Immature natural killer cell (primary cell): Measurements from ENCODE around the gene ENO1. TPM values are rescaled to one million over a fixed set of nuclear protein-coding genes. Genes with fewer than 3 reads are reported as not detected.
"Not testable (repeated sequence)": the region's sequence is repeated elsewhere in the genome, so short reads cannot be mapped to it uniquely, and the experiment has no call there.

Source experiments
- DNase-seq, 3 donors: peaks; one replicate each; pipeline ENCODE4 v3.0.0; 2022; ENCODE audit warnings: mixed read lengths in 1 of 3
- H3K27ac Mint-ChIP-seq, 6 donors: one replicate each; pipeline ENCODE4 v1.8.0; 2020; ENCODE audit warnings: mixed read lengths in 6 of 6, mild to moderate bottlenecking in 5 of 6, inconsistent platforms in 4 of 6, moderate library complexity in 3 of 6
- H3K27me3 Mint-ChIP-seq, 3 donors: one replicate each; pipeline ENCODE4 v1.8.0; 2020 to 2021; ENCODE audit warnings: low read depth in 3 of 3, mild to moderate bottlenecking in 3 of 3, mixed read lengths in 3 of 3, moderate library complexity in 3 of 3, inconsistent platforms in 1 of 3
- H3K36me3 Mint-ChIP-seq, 3 donors: one replicate each; pipeline ENCODE4 v1.8.0; 2020; ENCODE audit warnings: mixed read lengths in 3 of 3, inconsistent platforms in 2 of 3, mild to moderate bottlenecking in 2 of 3
- H3K4me1 Mint-ChIP-seq, 2 donors: one replicate each; pipeline ENCODE4 v1.8.0; 2020; ENCODE audit warnings: inconsistent platforms in 2 of 2, mild to moderate bottlenecking in 2 of 2, mixed read lengths in 2 of 2, moderate library complexity in 1 of 2
- H3K4me3 Mint-ChIP-seq, 5 donors: one replicate each; pipeline ENCODE4 v1.8.0; 2020; ENCODE audit warnings: mild to moderate bottlenecking in 5 of 5, mixed read lengths in 5 of 5, inconsistent platforms in 3 of 5, moderate library complexity in 3 of 5
- H3K9me3 Mint-ChIP-seq, 6 donors: one replicate each; pipeline ENCODE4 v1.8.0; 2020; ENCODE audit warnings: mild to moderate bottlenecking in 6 of 6, mixed read lengths in 6 of 6, inconsistent platforms in 4 of 6, moderate library complexity in 3 of 6
- polyA plus RNA-seq, 3 donors: library from polyadenylated mRNA; unstranded; fragments of 300-500 nt; fragmentation: Illumina TruSeq; gene quantifications; one replicate each; pipeline ENCODE4 v1.2.3, GENCODE V29; 2021

The ENO1 gene
- polyA plus RNA-seq, 3 donors from 2014 or later = 856 to 982 (median 955) TPM

GRCh38 chr1:8905582-8906191 lies 27.2 kb upstream of the ENO1 start:
- peaks cover 0 to 2% (median 2%) of the 10 kb centered on the region in 3 donors for H3K27me3 Mint-ChIP-seq
- DNase-seq = no peak
- no peaks in the 10 kb centered on the region for H3K36me3 Mint-ChIP-seq
- no peaks in the 10 kb centered on the region for H3K9me3 Mint-ChIP-seq
- H3K27ac Mint-ChIP-seq = no peak overlapping the region
- H3K4me1 Mint-ChIP-seq = no peaks in the 10 kb centered on the region
- H3K4me3 Mint-ChIP-seq = no peak overlapping the region

GRCh38 chr1:8903908-8904650 lies 25.6 kb upstream of the ENO1 start:
- Mint-ChIP-seq H3K9me3 (no peaks in the 10 kb centered on the region), H3K27ac (no peak overlapping the region), H3K27me3 (peaks cover 0 to 2% (median 2%) of the 10 kb centered on the region in 3 donors), H3K36me3 (no peaks in the 10 kb centered on the region), H3K4me3 (no peak overlapping the region), H3K4me1 (no peaks in the 10 kb centered on the region)
- no peak for DNase-seq

- Mint-ChIP-seq H3K4me1 (peaks cover 3 to 5% of the 10 kb centered on the region in 2 donors), H3K27me3 (peaks cover 2 to 4% (median 3%) of the 10 kb centered on the region in 3 donors), H3K9me3 (no peaks in the 10 kb centered on the region), H3K4me3 (no peak overlapping the region), H3K36me3 (no peaks in the 10 kb centered on the region), H3K27ac (no peak overlapping the region)
- no peak for DNase-seq
These were observed 24.9 kb upstream of the ENO1 start for GRCh38 chr1:8903410-8903809.

GRCh38 chr1:8902765-8903164 lies 24.3 kb upstream of the ENO1 start:
- Mint-ChIP-seq H3K36me3 (no peaks in the 10 kb centered on the region), H3K9me3 (no peaks in the 10 kb centered on the region), H3K27me3 (peaks cover 0 to 4% (median 3%) of the 10 kb centered on the region in 3 donors), H3K4me3 (no peak overlapping the region), H3K4me1 (peaks cover 3 to 6% of the 10 kb centered on the region in 2 donors), H3K27ac (no peak overlapping the region)
- no peak for DNase-seq

GRCh38 chr1:8900684-8901083 lies 22.2 kb upstream of the ENO1 start:
- not testable (repeated sequence) for H3K4me1 Mint-ChIP-seq, H3K36me3 Mint-ChIP-seq, H3K27ac Mint-ChIP-seq, H3K9me3 Mint-ChIP-seq, DNase-seq, H3K27me3 Mint-ChIP-seq, H3K4me3 Mint-ChIP-seq

- H3K4me3 Mint-ChIP-seq = no peak overlapping the region
These were observed 20.6 kb upstream of the ENO1 start for GRCh38 chr1:8899046-8899445.

GRCh38 chr1:8898418-8898817 lies 19.9 kb upstream of the ENO1 start:
- H3K9me3 Mint-ChIP-seq, H3K27ac Mint-ChIP-seq, H3K27me3 Mint-ChIP-seq, H3K4me1 Mint-ChIP-seq, H3K36me3 Mint-ChIP-seq, H3K4me3 Mint-ChIP-seq, DNase-seq: not testable (repeated sequence)

More at GRCh38 chr1:8899046-8899445, 20.6 kb upstream of the ENO1 start:
- peaks cover 3 to 6% of the 10 kb centered on the region in 2 donors for H3K4me1 Mint-ChIP-seq
- H3K9me3 Mint-ChIP-seq = no peaks in the 10 kb centered on the region
- H3K36me3 Mint-ChIP-seq = no peaks in the 10 kb centered on the region
- peaks cover 2 to 4% (median 3%) of the 10 kb centered on the region in 3 donors for H3K27me3 Mint-ChIP-seq
- no peak overlapping the region for H3K27ac Mint-ChIP-seq
- DNase-seq = no peak

- H3K27ac Mint-ChIP-seq, H3K4me3 Mint-ChIP-seq, H3K27me3 Mint-ChIP-seq, DNase-seq, H3K36me3 Mint-ChIP-seq, H3K9me3 Mint-ChIP-seq, H3K4me1 Mint-ChIP-seq: not testable (repeated sequence)
These were observed 19.0 kb upstream of the ENO1 start for GRCh38 chr1:8897505-8897904.

- H3K4me3 Mint-ChIP-seq, H3K27me3 Mint-ChIP-seq, H3K4me1 Mint-ChIP-seq, H3K27ac Mint-ChIP-seq, H3K36me3 Mint-ChIP-seq, H3K9me3 Mint-ChIP-seq, DNase-seq: not testable (repeated sequence)
These were observed 18.3 kb upstream of the ENO1 start for GRCh38 chr1:8896775-8897174.

GRCh38 chr1:8892026-8892425 lies 13.5 kb upstream of the ENO1 start:
- Mint-ChIP-seq H3K27ac (no peak overlapping the region), H3K4me1 (no peaks in the 10 kb centered on the region), H3K36me3 (no peaks in the 10 kb centered on the region), H3K27me3 (peaks cover 0 to 5% (median 4%) of the 10 kb centered on the region in 3 donors), H3K4me3 (no peak overlapping the region), H3K9me3 (no peaks in the 10 kb centered on the region)
- DNase-seq = no peak

GRCh38 chr1:8891401-8891800 lies 12.9 kb upstream of the ENO1 start:
- H3K9me3 Mint-ChIP-seq = no peaks in the 10 kb centered on the region
- H3K27ac Mint-ChIP-seq = no peak overlapping the region
- no peak overlapping the region for H3K4me3 Mint-ChIP-seq
- DNase-seq = no peak
- H3K4me1 Mint-ChIP-seq = no peaks in the 10 kb centered on the region
- H3K27me3 Mint-ChIP-seq = peaks cover 0 to 5% (median 4%) of the 10 kb centered on the region in 3 donors
- no peaks in the 10 kb centered on the region for H3K36me3 Mint-ChIP-seq

GRCh38 chr1:8889925-8890785 lies 11.7 kb upstream of the ENO1 start:
- H3K9me3 Mint-ChIP-seq = no peaks in the 10 kb centered on the region
- no peak overlapping the region for H3K27ac Mint-ChIP-seq
- no peak overlapping the region for H3K4me3 Mint-ChIP-seq
- no peaks in the 10 kb centered on the region for H3K36me3 Mint-ChIP-seq
- no peak for DNase-seq
- no peaks in the 10 kb centered on the region for H3K4me1 Mint-ChIP-seq
- peaks cover 0 to 5% (median 4%) of the 10 kb centered on the region in 3 donors for H3K27me3 Mint-ChIP-seq

GRCh38 chr1:8889103-8889846 lies 10.8 kb upstream of the ENO1 start:
- no peaks in the 10 kb centered on the region for H3K4me1 Mint-ChIP-seq
- H3K27ac Mint-ChIP-seq = no peak overlapping the region
- no peaks in the 10 kb centered on the region for H3K36me3 Mint-ChIP-seq
- no peak overlapping the region for H3K4me3 Mint-ChIP-seq
- no peaks in the 10 kb centered on the region for H3K9me3 Mint-ChIP-seq
- no peak for DNase-seq
- H3K27me3 Mint-ChIP-seq = peaks cover 0 to 4% (median 2%) of the 10 kb centered on the region in 3 donors
